Right lobe of liver (tissue), 6 donors: Measurements from ENCODE around the gene INSRR. TPM values are rescaled to one million over a fixed set of nuclear protein-coding genes. Genes with fewer than 3 reads are reported as not detected.

Experiments used
- ATAC-seq, 4 donors: fragments of 200-7000 bp; cut with Tn5 transposase; one replicate each; pipeline ENCODE4 v1.9.1; 2020; ENCODE audit warnings: mild to moderate bottlenecking in 4 of 4, moderate library complexity in 4 of 4
- DNase-seq, 3 donors: peaks; one replicate each; pipeline ENCODE4 v3.0.0-alpha.2; 2020
- H3K27ac ChIP-seq, 3 donors: fragments of 200-600 bp; one replicate each; pipeline ENCODE4 v1.8.0; 2022
- H3K27me3 ChIP-seq, 2 donors: fragments of 200-600 bp; one replicate each; pipeline ENCODE4 v1.8.0; 2022
- H3K36me3 ChIP-seq, 4 donors: fragments of 200-600 bp; sonication (generic) in 1 of 4; one replicate each; pipeline versions ENCODE4 v1.5.1 to v1.8.0; 2017 to 2022; ENCODE audit warnings: control low read depth in 1 of 4
- H3K4me1 ChIP-seq, 4 donors: fragments of 200-600 bp; sonication (generic) in 1 of 4; one replicate each; pipeline versions ENCODE4 v1.5.1 to v1.8.0; 2017 to 2022; ENCODE audit warnings: control low read depth in 1 of 4
- H3K4me3 ChIP-seq, 3 donors: fragments of 200-600 bp; one replicate each; pipeline ENCODE4 v1.8.0; 2022
- H3K9me3 ChIP-seq, 4 donors: fragments of 200-600 bp; sonication (generic) in 1 of 4; one replicate each; pipeline versions ENCODE4 v1.5.1 to v1.8.0; 2017 to 2022; ENCODE audit warnings: control low read depth in 1 of 4
- POLR2A ChIP-seq: fragments of 450-650 bp; IDR thresholded peaks from one replicate; pipeline ENCODE4 v1.6.1; 2017; ENCODE audit warnings: antibody characterized with exemption, mild to moderate bottlenecking
- WGBS: methylation state at CpG from one replicate; pipeline ENCODE4 v1.1.6; 2018; ENCODE audit warnings: low coverage, low lambda C conversion rate; ENCODE audit not compliant: insufficient coverage; ENCODE audit errors: missing lambda C conversion rate; 5-methylcytosine and 5-hydroxymethylcytosine counted together
- intact Hi-C, 2 donors: fragments of 100-400 bp; cut with DNase I; formaldehyde crosslinking; loops; one replicate each; pipeline versions ENCODE4 v1.11.2 to v1.14.1; 2022
- total RNA-seq, 6 experiments: library from RNA; depleted of rRNA in 2 of 6; stranded (reverse); fragments of >200 nt in 2 of 6; fragmentation: NEBNext Ultra II Directional in 3 of 6; extraction: Animal tissue kit (Norgen Biotek cat#: 25700) in 3 of 6; gene quantifications; one replicate each; pipeline versions ENCODE4 v1.1.0 to v1.2.4, GENCODE V29; 2016 to 2023
- TF ChIP-seq, protein P1 (sequence below), 4 donors: fragments of 200-600 bp in 3 of 4; fragments of 450-650 bp in 1 of 4; IDR thresholded peaks; one replicate each; pipeline versions ENCODE4 v1.5.1 to v1.8.0; 2016 to 2022; ENCODE audit warnings: antibody characterized with exemption in 4 of 4, mild to moderate bottlenecking in 2 of 4
- donor health status: DM: no; HTN: yes; CAD: no.
- donor health status: DM: no; HTN: no; CAD: no.
- donor health status: DM: no; HTN: no; CAD: no.
- donor health status: DM: no; HTN: yes; CAD: no.
- donor health status: DM: no; HTN: yes; CAD: no.

Gene INSRR
- total RNA-seq, 6 experiments from 2014 or later = not detected

DNA sequence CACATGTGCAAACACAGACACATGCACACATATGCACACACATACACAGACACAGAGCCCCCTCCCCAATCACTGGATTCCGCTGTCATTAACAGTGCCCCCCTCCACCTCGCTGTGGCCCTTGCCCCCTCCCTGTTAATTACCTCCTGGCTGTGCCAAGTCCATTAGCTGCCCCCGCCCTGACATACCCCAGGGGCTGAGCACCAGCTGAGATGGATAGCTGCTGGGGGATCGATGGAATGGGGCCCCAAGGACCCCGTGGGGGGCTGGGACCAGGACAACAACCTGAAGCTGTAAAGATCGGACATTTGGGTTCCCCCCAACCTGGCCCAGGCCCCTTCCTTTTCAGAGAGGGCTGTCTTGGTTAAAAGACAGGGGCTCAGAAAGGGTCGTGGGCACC lies 25.0 kb upstream of the INSRR start:
- 40% methylated on average over 5 of the region's 7 CpGs for WGBS
- Histone ChIP-seq H3K4me3 (no peak overlapping the region), H3K9me3 (no peaks in the 10 kb centered on the region), H3K27ac (no peak overlapping the region), H3K36me3 (no peaks in the 10 kb centered on the region), H3K27me3 (no peaks in the 10 kb centered on the region), H3K4me1 (no peaks in the 10 kb centered on the region)
- TF ChIP-seq, protein P1, sequence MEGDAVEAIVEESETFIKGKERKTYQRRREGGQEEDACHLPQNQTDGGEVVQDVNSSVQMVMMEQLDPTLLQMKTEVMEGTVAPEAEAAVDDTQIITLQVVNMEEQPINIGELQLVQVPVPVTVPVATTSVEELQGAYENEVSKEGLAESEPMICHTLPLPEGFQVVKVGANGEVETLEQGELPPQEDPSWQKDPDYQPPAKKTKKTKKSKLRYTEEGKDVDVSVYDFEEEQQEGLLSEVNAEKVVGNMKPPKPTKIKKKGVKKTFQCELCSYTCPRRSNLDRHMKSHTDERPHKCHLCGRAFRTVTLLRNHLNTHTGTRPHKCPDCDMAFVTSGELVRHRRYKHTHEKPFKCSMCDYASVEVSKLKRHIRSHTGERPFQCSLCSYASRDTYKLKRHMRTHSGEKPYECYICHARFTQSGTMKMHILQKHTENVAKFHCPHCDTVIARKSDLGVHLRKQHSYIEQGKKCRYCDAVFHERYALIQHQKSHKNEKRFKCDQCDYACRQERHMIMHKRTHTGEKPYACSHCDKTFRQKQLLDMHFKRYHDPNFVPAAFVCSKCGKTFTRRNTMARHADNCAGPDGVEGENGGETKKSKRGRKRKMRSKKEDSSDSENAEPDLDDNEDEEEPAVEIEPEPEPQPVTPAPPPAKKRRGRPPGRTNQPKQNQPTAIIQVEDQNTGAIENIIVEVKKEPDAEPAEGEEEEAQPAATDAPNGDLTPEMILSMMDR (IDR thresholded peaks at IDR 0.05) = no peak
- TF ChIP-seq POLR2A = no peak
- ATAC-seq (no peak), DNase-seq (no peak)
- intact Hi-C loops = no loop called here

DNA sequence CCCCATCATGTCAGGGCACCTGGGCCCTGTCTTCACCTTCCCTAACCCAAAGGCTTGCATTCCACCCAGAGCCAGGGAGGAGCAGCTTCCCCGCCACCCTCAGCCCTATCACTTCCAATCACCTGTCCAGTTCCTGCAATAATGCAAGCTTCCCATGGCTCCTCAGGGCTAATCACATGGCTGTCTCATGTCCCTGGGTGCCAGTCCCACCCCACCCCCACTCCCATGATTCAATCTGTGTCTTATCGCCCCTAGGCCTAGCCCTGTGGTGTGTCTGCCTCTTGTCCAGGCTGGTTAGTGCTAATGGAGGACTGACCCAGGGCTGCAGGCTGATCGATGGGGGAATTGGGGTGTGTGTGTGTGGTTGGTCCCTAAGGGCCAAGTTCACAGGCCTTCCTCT lies 23.6 kb upstream of the INSRR start:
- WGBS = 52% methylated on average over 2 of the region's 3 CpGs
- ATAC-seq (no peak), DNase-seq (no peak)
- no peaks in the 10 kb centered on the region for H3K27me3 ChIP-seq
- TF ChIP-seq, protein P1 (IDR thresholded peaks at IDR 0.05) = no peak
- TF ChIP-seq POLR2A = no peak
- no peaks in the 10 kb centered on the region for H3K4me1 ChIP-seq
- intact Hi-C loops = no loop called here
- no peaks in the 10 kb centered on the region for H3K36me3 ChIP-seq
- no peak overlapping the region for H3K4me3 ChIP-seq
- H3K27ac ChIP-seq = no peak overlapping the region
- H3K9me3 ChIP-seq = no peaks in the 10 kb centered on the region

DNA sequence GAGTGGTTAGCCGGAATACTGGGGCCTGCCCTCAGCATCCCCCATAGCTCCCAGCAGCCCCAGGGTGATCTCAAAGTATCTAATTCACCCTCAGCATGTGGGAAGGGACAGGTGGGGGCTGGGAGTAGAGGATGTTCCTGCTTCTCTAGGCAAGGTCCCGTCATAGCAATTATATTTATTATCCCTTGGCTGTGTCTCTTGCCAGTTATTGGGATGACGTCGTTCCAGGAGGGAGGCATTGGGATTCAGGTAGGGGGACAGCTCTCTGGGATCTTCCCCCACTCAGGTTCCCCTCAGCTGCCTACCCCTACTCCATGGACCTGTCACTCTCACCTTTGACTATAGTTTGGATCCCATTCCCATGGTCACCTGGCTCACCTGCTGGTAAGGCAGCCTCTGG lies 22.7 kb upstream of the INSRR start:
- intact Hi-C loops = no loop called here

DNA sequence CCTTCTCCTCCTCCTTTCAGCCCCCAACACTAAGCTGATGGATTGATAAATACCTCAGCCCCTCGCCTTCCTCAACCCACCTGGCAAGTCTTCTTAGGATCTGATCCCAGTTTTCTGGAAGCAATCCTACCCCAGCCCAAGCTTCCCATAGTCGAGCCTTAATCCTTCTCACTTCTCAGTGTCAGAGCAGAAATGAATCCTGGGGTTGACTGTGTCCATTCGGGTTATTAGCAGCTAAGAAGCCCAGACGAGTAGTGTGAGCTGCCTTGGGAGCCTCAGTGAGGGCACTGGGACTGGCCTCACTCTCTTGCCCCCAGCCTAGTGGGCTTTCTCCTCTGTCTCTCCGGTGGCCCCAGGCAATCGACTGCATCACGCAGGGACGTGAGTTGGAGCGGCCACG lies 22.2 kb upstream of the INSRR start:
- WGBS = 44% methylated on average over 8 of the region's 10 CpGs
- no peaks in the 10 kb centered on the region for H3K27me3 ChIP-seq

More for the DNA sequence above, 22.7 kb upstream of the INSRR start:
- H3K27ac ChIP-seq = no peak overlapping the region
- DNase-seq (no peak), ATAC-seq (no peak)
- no peaks in the 10 kb centered on the region for H3K9me3 ChIP-seq
- H3K36me3 ChIP-seq = no peaks in the 10 kb centered on the region
- no peak for TF ChIP-seq POLR2A
- TF ChIP-seq, protein P1 (IDR thresholded peaks at IDR 0.05) = no peak
- H3K27me3 ChIP-seq = no peaks in the 10 kb centered on the region
- 82% methylated on average over 3 of the region's 4 CpGs for WGBS
- no peak overlapping the region for H3K4me3 ChIP-seq
- H3K4me1 ChIP-seq = no peaks in the 10 kb centered on the region

More for the DNA sequence above, 22.2 kb upstream of the INSRR start:
- TF ChIP-seq, protein P1 (IDR thresholded peaks at IDR 0.05) = no peak
- no peak for TF ChIP-seq POLR2A
- ATAC-seq = no peak
- no peaks in the 10 kb centered on the region for H3K36me3 ChIP-seq
- no peak overlapping the region for H3K4me3 ChIP-seq
- H3K4me1 ChIP-seq = no peaks in the 10 kb centered on the region
- no peak for DNase-seq
- H3K9me3 ChIP-seq = no peaks in the 10 kb centered on the region
- no peak overlapping the region for H3K27ac ChIP-seq
- intact Hi-C loops = no loop called here
